ENCODE results near the gene RBPJ.

RBPJ gene

DNA sequence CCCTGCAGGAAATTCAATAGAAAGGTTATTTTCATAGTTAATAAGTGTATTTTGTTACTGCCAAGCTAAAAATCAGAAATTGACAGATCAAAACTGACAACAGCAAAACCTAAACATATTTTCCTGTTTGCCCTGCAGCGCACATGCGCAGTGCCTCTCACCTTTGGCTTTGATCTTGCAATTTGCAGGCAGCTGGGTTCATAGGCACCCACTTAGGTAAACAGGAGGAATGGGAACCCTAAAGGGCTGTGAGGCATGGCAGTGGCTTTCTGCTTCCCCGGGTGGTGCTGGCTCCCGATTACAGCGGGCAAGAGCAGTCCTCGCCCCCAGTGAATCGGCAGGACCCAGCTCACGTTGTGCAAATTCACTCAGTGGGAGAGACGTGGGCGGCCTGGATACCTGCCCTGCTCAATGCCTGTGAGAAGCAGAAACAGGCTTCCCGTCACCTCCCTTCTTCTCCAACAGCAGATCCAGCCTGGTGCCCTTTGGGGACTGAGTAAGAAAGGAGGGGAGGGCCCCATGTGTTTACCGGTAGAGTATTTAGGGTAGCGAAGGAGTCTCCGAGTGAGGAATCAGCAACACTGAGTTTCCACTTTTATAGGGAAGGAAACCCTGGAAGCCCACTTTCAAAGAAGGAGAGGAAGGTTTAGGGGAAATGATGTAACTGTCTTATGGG lies 143.7 kb downstream of the RBPJ start:
- DNase-seq: no peak

DNA sequence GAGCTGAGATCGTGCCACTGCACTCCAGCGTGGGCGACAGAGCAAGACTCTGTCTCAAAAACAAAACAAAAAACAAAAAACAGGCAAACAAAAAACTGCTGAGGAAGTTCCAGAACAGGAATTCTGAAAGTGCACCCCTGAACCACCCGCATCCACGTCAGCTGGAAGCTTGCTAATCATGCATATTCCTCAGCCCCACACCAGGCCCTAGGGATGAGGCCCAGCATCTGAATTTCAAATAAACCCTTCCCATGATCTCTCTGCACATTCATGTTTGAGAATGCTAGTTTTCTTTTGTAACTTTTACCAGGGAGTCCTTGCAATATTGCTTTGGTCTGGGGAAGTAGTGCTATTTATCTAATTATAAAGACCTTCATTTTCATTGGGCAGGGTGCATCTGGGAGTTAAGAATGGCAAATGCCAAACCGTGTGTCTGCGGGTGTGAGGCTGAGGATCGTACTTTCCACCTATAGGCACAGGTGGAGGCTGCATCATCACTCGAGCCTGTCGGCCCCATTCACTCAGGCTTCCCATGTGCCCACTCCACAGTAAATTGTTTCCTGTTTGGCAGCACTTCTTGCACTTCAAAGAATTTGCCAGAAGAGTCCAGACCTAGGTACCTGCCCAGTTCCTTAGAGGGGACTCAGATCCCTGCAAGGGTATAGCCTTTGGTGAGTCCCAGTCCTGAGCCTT lies 145.9 kb downstream of the RBPJ start:
- no peak for DNase-seq

DNA sequence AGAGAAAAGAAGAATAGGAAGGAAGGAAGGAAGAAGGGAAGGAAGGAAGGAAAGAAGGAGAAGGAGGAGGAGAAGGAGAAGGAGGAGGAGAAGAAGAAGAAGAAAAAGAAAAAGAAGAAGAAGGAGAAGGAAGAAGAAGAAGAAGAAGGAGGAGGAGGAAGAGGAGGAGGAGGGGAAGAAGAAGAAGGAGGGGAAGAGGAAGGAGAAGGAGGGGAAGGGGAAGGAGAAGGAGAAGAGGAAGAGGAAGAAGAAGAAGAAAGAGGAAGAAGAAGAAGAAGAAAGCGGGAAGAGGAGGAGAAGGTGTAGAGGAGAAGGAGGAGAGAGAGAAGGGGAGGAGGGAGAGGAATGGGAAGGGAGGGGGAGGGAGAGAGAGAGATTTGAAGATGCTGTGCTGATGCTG lies 146.9 kb downstream of the RBPJ start:
- DNase-seq: no peak

DNA sequence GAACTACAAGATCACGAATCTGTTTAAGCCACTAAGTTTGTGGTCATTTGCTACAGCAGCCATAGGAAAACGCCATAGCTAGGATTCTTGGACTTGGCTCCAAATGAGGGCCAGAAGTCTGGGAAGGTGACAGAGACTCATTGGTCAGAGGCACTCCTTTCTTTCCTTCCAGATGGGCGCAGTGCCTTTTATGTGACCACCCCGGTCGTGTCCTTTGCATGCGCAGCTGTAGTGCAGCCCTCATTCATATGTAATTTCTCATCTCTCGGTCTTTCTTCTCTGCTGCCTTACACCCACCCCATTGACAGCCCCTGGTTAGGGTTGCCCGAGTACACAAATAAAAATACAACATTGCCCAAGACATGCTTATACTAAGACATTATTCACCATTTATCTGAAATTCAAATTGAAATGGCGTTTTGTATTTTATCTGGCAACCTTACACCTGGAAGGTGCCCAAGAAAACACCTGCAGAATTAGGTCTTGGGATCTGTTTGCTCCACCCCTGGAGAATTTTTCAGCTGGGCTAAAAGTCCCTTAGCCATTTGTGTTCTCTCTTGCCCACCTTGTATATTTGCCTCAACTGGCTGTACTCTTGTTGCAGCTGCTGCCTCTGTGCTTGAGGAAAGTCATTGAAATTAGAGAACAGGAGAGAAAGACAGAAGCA lies 147.6 kb downstream of the RBPJ start:
- DNase-seq: no peak

DNA sequence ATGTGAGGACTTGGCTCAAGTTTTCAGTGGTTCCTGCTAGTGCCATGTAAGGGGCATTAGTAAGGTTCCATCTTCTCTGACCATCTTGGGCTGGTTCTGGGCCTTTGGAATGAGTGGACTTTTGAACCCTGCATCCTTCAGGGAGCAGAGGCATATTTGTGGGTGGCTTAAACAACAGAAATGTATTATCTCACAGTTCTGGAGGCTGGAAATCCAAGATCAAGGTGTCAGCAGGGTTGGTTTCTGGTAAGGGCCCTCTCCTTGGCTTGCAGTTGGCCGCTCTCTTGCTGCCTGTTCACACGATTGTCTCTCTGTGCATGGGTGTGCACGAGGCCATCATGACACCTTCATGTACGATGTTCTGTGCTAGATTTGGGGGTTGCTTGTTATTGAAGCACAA lies 148.2 kb downstream of the RBPJ start:
- no peak for DNase-seq

DNA sequence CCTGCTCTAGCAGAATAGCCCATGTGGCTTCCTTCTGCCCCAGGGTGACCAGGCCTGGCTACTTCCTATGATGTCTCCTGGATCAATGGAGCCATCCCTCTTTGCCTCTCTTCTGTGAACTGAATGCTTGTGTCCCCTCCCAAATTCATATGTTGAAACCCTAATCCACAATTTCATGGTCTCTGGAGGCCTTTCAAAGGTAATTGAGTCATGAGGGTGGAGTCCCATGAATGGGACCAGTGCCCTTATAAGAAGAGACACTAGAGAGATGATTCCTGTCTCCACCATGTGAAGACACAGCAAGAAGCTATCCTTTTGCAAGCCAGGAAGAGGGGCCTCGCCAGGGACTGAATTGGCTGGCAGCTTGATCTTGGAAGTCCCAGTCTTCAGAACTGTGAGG lies 151.1 kb downstream of the RBPJ start:
- no peak for DNase-seq

DNA sequence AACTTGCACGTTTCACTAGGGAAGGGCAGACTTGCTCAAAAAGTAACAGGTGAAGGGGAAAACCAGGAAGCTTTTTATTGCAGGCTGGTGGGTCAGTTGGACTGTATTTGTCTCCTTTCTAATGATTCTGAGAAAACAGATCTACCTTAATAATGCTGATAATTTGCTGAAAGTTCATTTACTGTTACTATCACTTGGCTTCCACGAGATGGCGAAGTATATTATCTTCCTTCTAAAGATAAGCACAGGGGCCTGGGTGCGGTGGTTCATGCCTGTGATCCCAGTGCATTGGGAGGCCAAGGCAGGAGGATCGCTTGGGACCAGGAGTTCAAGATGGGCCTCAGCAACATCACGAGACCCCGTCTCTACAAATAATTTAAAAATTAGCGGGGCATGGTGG lies 153.1 kb downstream of the RBPJ start:
- DNase-seq: no peak

DNA sequence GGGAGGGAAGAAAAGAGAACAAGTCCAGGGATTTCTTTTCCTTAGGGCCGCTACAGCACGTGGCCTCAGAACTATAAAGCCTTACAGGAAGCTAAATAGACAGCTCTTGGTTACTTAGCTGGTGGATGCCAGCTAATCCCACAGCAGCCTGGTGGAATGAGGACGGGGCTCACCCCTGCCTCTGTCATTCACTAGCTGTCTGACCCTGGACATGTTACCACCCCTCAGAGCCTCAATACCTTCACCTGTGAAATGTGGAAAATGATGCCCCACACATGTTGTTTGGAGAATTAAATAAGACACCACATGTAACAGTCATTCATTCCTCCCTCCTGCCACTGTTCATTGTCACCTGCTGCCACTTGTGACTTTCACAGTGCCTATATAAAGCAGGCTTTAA lies 153.7 kb downstream of the RBPJ start:
- no peak for DNase-seq

DNA sequence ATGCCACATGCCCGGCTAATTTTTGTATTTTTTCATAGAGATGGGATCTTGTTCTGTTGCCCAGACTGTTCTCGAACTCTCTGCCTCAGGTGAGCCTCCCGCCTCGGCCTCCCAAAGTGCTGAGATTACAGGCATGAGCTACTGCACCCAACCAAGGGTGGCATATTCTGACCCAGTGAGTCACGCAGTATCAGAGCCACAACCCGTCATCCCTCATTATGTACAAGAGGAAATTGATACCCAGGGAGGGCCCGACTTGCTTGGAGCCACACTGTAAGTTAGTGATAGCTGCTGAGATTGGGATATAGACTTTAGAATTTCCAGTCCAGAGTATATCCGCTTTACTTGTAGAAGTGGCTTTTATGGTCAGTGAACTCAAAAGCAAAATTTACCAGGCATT lies 154.9 kb downstream of the RBPJ start:
- DNase-seq: no peak

DNA sequence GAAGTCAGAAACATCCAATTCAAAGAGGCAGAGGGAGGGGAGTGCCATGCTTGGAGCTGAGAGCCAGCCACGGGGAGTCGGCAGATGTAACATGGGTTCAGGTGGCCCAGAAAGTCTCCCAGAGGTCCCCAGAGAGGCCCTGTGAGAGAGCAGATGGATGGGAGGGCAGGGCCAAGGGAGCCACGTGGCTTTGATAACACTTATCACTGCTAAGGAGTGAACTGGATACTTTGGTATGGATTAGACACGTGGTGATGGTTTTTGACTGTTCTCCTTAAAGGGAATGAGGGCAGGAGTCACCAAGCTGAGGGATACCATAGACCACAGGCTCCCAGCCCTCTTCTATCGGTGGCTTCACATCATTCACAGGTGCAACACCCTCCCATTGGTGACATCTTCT lies 155.7 kb downstream of the RBPJ start:
- DNase-seq: no peak

DNA sequence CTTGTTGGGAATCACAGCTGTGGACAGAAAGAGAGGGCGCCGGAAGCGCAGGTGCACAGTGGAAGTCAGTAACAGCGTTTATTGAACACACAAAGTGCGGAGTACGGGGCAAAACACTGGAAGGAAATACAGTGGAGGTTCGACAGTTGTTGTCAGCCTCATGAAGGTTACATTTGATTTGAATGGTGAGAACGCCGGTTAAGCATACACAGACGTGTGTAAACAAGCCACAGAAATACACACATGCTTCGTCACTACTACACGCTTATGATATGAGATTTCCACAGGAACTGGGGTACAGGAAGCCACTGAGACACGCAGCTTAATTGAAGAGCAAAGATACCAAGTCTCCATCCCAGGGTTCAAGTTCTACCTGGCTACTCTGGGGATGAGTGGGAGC lies 157.5 kb downstream of the RBPJ start:
- DNase-seq: no peak

DNA sequence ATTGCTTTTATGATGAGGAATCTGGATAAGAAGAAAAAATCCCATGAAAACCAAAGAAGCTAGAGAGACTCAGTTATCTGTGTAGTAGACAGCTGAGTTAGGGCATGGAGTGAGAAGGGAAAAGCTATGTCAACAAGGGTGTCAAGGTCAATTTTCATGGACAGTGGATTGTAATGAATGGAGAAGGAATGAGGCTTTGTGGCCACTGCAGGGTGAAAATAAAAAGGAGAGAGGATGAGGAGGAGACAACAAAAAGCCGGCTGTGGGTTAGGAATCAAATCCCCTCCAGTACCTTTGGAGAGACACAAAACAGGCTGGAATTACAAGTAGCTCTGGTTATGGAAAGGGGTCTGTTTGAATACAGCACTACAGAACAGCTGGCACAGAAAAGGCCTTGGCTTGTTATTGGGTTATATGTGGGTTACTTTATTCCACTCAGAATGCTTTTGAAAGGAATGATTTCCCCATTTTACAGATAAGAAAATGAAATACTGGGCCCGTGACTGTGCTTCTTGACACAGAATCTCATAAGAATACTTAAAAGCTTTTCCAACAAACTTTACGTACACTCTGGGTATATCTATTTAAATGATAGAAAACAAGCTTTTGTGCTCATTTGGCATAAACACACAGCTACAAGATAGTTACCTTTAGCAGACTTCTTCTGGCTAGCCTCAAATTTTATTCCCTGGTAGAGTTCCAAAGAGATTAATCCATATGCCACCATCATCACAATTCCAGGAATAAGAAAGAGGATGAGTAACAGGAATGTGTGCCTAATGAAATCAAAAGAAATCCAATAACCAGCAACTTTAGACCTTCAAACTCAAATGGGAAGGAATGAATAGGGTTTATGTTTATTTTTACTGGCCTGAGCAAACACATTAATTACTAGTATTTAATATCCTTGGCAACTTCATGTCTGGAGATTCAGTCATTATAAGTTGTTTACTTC lies 162.0 kb downstream of the RBPJ start:
- DNase-seq: no peak

DNA sequence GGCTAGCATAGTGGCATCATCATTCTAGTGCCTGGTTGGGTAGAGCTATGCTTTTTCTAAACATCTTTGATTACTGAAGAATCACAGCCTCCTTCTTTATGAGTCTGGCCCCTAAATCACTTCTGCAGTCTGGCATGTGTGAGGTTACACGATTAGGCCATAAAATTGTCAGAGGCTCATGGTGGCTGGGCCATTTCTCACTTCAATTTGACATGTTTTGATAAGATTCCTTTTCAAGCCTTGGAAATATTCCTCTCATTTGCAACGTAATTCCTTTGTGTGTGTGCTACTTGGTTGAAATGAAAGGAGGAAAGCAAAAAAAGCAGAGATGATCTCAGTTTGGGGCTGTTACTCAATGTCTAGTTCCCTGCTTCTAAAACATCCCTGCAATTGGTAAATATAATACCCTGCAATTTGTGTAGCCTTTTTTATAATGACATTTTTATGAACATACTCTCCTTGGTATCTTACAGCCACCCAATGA lies 163.3 kb downstream of the RBPJ start:
- no peak for DNase-seq

DNA sequence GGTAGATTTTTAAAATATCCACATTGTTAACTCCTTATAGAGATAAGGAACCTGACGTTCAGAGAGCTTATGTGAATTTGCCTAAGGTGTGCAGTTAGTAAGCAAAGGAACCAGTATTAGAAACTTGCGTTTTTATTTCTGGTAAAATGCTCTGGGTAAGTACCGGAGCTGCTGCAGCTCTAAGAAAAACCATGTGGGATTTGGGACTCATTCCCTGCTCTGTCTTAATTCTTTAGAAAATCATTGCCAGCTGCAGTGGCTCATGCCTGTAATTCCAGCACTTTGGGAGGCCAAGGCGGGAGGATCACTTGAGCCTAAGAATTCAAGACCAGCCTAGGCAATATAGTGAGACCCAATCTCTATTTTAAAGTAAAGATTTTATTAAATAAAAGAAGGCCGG lies 163.7 kb downstream of the RBPJ start:
- DNase-seq: no peak
